Measurements from ENCODE around the gene TRPM8.

TRPM8 gene

DNA sequence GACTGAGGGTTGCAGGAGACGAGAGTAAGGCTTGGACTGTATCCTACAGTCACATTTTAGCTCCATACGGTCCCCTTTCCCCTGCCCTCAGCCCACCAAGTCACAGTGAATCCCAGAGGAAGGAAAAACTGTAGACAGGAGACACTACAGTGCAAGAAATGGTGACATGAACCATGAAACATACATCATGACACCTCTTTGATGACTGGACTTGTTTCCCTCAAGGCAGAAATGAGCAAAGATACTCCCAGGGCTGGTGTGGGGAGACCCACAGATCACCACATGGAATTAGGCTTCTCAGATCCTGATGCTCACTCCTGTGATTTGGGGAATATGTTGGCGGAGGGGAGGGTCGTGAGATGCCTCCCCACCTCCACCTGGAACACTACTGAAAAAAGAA lies 85.1 kb downstream of the TRPM8 start:
- DNase-seq (ENCODE audit: low spot score): no peak

DNA sequence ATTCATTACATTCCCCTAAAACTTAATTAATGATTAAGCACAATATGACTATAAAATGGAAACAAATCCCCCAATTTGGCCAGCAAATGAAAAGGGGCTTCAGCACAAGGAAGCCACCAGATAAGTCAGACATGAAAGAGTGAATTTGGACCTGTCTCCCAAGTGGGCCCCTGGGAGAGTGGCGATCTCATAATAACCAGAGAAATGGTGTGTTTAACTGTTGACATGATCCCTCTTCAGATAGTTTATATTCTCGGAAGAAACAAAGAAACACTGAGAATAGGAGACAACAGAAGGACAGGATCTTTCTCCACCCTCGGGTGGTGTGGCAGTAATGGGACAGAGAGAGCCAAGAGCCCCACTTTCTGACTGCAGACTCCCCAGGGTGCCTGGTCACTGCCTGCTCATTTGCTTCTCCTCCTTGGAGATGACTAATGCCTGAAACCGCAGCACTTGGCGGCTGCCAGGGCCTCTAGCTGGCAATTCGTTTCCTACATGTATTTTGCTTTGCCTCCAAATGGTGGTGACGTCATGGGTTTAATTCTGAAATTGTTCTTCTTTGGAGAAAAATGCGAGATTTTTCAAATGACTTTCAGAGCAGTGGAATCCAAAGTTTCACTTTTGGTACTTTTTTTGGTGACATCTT lies 86.9 kb downstream of the TRPM8 start:
- peak; percentile 86 for DNase-seq (ENCODE audit: low spot score)

GRCh38 chr2:234005126-234005525 lies 88.0 kb downstream of the TRPM8 start:
- DNase-seq (ENCODE audit: low spot score): no peak

- DNase-seq (ENCODE audit: low spot score): no peak
Observed at GRCh38 chr2:234006501-234006900, 89.3 kb downstream of the TRPM8 start.

DNA sequence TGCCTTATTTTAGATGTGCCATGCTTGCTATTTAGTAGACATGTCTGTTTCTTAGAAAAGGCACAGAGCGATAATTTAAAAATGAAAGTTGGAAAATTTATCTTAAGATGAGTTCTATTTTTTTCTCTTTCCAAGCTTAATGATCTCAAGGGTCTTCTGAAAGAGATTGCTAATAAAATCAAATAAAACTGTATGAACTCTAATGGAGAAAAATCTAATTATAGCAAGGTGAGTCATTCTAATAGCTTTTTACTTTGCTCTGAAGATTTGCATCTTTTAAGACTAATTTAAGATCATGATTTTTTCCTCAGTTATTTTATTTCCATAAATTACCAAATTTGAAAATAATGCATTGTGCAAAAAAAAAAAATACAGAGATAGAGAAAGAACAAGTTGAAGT lies 97.3 kb downstream of the TRPM8 start:
- no peak for DNase-seq (ENCODE audit: low spot score)

GRCh38 chr2:234015861-234016260 lies 98.7 kb downstream of the TRPM8 start:
- no peak for DNase-seq (ENCODE audit: low spot score)

DNA sequence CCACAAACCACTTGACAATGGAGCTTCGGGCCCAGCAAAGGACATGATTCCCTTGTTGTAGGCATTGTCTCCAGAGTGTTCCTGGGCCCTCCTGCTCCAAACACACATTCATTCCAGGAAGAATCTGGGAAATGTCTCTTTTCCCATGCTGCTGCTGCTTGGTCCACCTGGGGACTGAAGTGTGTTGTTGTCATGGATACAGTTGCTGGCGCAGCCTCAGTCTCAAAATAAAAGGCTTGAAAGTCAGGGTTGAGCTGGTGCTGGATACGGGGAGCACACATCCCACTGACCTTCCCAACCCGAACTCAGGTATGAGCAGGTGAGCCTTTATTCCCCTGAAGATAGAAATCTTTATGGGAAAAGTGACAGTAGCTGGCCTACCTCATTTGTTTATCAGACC lies 102.7 kb downstream of the TRPM8 start:
- no peak for DNase-seq (ENCODE audit: low spot score)

DNA sequence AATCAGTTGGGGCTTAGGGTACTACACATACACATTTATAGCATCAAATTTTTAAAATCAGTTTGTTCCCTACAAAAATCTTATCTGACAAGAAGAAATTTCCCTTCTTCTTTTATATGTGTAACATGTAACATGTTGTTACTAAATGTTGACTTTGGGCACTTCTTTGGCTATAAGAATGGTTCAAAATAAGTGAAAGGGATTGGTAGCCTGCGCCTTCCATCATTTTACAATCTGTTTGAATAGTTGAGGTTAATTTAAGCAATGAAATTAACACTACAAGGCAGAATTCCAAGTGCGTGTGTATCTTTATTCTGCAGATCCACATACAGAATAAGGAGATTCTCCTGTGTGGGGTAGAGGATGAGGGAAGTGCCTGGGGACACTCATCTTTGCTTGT lies 103.2 kb downstream of the TRPM8 start:
- no peak for DNase-seq (ENCODE audit: low spot score)

GRCh38 chr2:234022424-234022823 lies 105.3 kb downstream of the TRPM8 start:
- no peak for DNase-seq (ENCODE audit: low spot score)

DNA sequence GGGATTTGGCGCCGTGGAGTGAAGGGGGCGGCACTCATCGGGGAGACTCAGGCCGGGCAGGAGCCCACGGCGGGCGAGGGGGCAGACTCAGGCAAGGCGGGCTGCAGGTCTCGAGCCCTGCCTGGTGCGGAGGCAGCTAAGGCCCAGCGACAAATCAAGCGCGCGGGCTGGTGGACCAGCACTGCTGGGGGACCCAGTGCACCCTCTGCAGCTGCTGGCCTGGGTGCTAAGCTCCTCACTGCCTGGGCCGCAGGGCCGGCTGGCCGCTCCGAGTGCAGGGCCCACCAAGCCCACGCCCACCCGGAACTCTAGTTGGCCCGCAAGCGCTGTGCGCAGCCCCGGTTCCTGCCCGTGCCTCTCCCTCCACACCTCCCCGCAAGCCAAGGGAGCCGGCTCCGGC lies 107.1 kb downstream of the TRPM8 start:
- DNase-seq (ENCODE audit: low spot score): no peak

DNA sequence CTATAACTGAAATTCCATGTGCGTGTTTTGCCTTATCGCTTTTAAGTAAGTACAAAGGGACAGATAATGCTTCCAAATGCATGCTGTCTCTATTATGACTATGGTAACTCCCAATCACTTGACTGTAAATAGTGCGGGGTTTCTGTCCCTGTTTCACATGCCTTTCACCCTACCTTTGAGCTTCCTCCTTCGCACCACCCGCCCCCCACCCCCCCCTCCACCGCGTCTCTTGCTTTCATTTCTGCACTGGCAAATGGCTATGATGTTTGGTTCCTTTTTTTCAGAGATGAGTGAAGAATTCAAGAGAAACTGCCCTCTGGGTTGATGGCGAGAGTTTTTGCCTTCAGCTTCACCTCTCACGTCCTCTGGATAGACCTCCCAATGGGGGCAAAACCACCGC lies 108.3 kb downstream of the TRPM8 start:
- DNase-seq (ENCODE audit: low spot score): no peak

- no peak for DNase-seq (ENCODE audit: low spot score)
Observed at GRCh38 chr2:234025891-234026401, 108.8 kb downstream of the TRPM8 start.

DNA sequence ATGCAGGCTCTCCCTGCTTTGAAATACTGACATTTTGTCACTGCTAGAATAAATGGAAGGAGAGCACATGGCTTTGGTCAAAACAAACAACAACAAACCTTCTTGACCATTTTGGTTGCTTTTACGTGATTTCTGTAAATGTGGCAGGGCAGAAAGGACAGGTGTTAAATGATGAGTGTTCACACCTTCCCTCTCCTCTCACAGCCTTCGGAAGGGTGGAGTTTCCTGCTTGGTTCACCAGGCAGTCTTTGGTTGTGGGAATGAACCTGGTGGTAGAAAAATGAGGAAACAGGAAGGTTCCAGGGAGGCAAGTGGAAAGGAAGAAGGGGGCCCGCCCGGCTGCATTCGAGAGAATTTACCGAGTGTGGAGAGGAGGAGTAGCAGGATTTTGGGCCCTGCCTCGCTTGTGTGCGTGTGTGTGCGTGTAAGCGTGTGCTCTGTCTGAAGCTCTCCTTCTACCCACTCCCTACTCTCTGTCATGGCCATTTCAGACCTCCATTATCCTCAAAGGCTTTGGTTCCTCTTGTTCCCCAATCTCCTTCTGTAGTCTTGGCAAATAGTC lies 109.6 kb downstream of the TRPM8 start:
- no peak for DNase-seq (ENCODE audit: low spot score)

GRCh38 chr2:234027641-234028040 lies 110.5 kb downstream of the TRPM8 start:
- DNase-seq (ENCODE audit: low spot score): no peak

GRCh38 chr2:234029150-234029733 lies 112.1 kb downstream of the TRPM8 start:
- DNase-seq (ENCODE audit: low spot score): no peak

DNA sequence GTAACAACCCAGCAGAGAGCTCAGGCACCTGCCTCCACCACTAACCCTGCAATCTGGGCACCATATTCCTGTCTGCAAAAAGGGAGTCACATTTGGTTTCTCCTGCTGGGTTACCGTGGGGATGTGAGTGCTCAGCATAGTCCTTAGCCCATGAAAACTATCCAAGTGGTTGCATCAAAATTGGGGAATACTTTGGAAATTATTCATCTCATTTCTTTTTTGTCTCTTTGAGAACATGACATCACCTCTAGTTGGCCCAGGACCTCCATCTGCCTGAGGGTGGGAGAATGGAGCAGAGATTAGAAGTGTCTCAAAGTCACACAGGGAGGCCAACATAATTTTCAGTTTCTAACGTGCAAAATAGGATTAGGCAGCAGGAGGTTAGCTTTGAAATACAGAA lies 114.0 kb downstream of the TRPM8 start:
- DNase-seq (ENCODE audit: low spot score): no peak

DNA sequence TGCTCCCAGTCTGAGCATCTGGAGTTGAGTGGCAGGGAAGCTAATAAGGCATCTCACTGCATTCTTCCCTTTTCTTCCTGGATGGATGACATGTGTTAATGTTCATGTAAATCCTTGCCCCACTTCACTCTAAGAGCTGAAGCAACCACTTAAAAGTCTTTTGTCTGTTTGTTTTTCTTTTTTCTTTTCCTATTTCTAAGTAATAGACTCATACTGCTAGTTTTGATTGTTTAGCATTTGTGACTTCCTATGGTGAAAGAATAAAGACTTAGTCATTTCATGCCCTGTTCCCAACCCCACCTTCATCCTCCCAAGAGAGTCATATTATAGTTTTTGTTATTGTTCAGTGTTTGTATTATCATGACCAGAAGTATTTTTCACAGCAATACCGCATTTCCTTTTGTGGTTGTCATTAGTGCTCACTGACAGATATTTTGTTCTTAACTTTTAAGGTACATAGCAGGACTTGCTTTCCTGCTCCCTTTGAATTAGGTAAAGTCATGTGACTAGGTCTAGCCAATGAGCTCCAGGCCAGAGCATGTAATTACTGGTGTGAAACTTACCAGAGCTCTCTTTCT lies 115.2 kb downstream of the TRPM8 start:
- DNase-seq (ENCODE audit: low spot score): no peak

DNA sequence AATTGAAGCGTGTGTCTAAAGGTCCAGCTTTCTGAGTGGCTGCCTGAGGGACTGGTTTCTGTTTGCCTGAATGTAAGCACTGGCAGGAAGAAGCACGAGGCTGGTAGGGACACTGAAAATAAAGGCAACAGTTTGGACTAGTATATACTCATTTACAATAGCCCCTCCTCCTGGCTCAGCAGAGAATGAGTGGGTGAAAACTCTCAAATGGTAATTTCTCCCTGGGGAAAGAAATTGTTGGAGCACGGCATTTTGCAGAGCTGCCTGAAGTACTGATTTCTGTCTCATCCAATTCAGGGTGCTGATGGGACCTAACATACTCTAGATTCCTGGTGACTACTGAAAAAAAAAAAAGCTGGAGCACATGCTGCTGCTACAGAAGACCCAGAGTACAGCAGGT lies 116.0 kb downstream of the TRPM8 start:
- no peak for DNase-seq (ENCODE audit: low spot score)

GRCh38 chr2:234033885-234034284 lies 116.7 kb downstream of the TRPM8 start:
- DNase-seq (ENCODE audit: low spot score): no peak

- DNase-seq (ENCODE audit: low spot score): no peak
Observed at GRCh38 chr2:234038076-234038802, 121.1 kb downstream of the TRPM8 start.

GRCh38 chr2:234044157-234044556 lies 127.0 kb downstream of the TRPM8 start:
- peak; percentile 9 for DNase-seq (ENCODE audit: low spot score)

DNA sequence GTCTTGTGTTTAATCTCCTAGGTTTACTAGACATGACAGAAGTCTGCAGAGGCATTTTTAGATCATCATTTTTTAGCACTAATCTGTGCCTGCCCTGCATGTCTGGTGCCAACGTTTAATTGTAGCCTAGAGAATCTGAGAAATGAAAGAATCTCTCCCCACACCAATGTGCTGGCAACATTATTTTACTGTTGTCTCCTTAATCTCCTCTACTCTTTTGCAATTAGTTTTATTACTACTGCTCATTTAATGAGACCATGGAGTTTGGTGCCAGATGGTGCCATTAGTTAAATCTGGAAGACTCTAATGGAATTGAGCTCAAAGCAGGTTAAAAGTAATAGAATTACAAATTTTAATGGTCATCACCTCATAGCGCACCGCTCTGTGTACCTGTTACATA lies 129.3 kb downstream of the TRPM8 start:
- no peak for DNase-seq (ENCODE audit: low spot score)

- DNase-seq (ENCODE audit: low spot score): no peak
Observed at GRCh38 chr2:234047361-234047760, 130.2 kb downstream of the TRPM8 start.

Data from LoVo (cell line).